C4-2B (cell line): ENCODE measurements around the gene LFNG.

ENCODE experiments used
- H3K27ac ChIP-seq: fragments of 450-650 bp; 2 replicates; pipeline ENCODE4 v1.5.1; 2017
- CTCF ChIP-seq: fragments of 450-650 bp; conservative IDR thresholded peaks from 2 replicates; pipeline ENCODE4 v1.5.1; 2017; ENCODE audit warnings: mild to moderate bottlenecking
- ZFX ChIP-seq: fragments of 450-650 bp; IDR thresholded peaks from 2 replicates; pipeline ENCODE4 v1.6.1; 2017

The LFNG gene

GRCh38 chr7:2487586-2488271, 31.8 kb upstream of the LFNG start:
- no peak overlapping the region for H3K27ac ChIP-seq
- TF ChIP-seq CTCF (no peak), ZFX (no peak)

GRCh38 chr7:2488272-2488645, 31.3 kb upstream of the LFNG start:
- TF ChIP-seq CTCF (no peak), ZFX (no peak)
- H3K27ac ChIP-seq = no peak overlapping the region

GRCh38 chr7:2488681-2489080, 30.9 kb upstream of the LFNG start:
- TF ChIP-seq ZFX (no peak), CTCF (no peak)
- no peak overlapping the region for H3K27ac ChIP-seq

GRCh38 chr7:2490181-2490651, 29.4 kb upstream of the LFNG start:
- no peak for TF ChIP-seq ZFX
- TF ChIP-seq CTCF = no peak
- H3K27ac ChIP-seq = no peak overlapping the region

GRCh38 chr7:2492038-2492437, 27.5 kb upstream of the LFNG start:
- H3K27ac ChIP-seq = no peak overlapping the region

GRCh38 chr7:2493205-2494164, 26.1 kb upstream of the LFNG start:
- no peak overlapping the region for H3K27ac ChIP-seq
- TF ChIP-seq ZFX (no peak), CTCF (no peak)

More at GRCh38 chr7:2492038-2492437, 27.5 kb upstream of the LFNG start:
- TF ChIP-seq ZFX (no peak), CTCF (no peak)
